ENCODE results near the gene SNAI1. TPM values are rescaled to one million over a fixed set of nuclear protein-coding genes. Genes with fewer than 3 reads are reported as not detected.

Gene SNAI1
- total and polyA plus RNA-seq, 3 experiments from 2014 or later = 0.42 to 0.60 (median 0.49) TPM

- Histone ChIP-seq H3K9me3 (ENCODE audit: low read length) (no peaks in the 10 kb centered on the region), H3K27me3 (ENCODE audit: insufficient read depth, low read length, poor library complexity, severe bottlenecking) (no peaks in the 10 kb centered on the region), H3K36me3 (ENCODE audit: insufficient read depth, low read length) (peaks cover 49% of the 10 kb centered on the region), H3K27ac (ENCODE audit: low read depth, low read length) (no peak overlapping the region), H3K4me3 (ENCODE audit: low read length) (no peak overlapping the region), H3K4me1 (ENCODE audit: insufficient read depth, low read length) (peaks cover 28% of the 10 kb centered on the region)
- peaks cover 44 to 70% (median 58%) of the 10 kb centered on the region in 3 donors for H3K4me1 Mint-ChIP-seq
- POLR2A ChIA-PET = no interaction called here
- no peak overlapping the region for H3K4me3 Mint-ChIP-seq
- H3K27ac Mint-ChIP-seq = peak overlapping the region in 1 of 8 donors; percentile 72
- DNase-seq = no peak
- peaks cover 0 to 71% (median 5%) of the 10 kb centered on the region in 3 donors for H3K36me3 Mint-ChIP-seq
- H3K9me3 Mint-ChIP-seq = no peaks in the 10 kb centered on the region
- H3K27me3 Mint-ChIP-seq = no peaks in the 10 kb centered on the region
- CTCF ChIA-PET = no interaction called here
Observed at GRCh38 chr20:49942303-49942702, 40.5 kb upstream of the SNAI1 start.

- H3K9me3 ChIP-seq (ENCODE audit: low read length) = no peaks in the 10 kb centered on the region
- no peak overlapping the region for H3K4me3 ChIP-seq (ENCODE audit: low read length)
- no peak overlapping the region for H3K4me3 Mint-ChIP-seq
- peaks cover 22% of the 10 kb centered on the region for H3K4me1 ChIP-seq (ENCODE audit: insufficient read depth, low read length)
- no peak overlapping the region for H3K27ac ChIP-seq (ENCODE audit: low read depth, low read length)
- CTCF ChIA-PET = interaction anchor here (0.8 to 1.2 kb wide), 2 partner anchors 11 to 128 kb away, joined by 3 read pairs; no protein-coding TSS in a partner anchor
- no peaks in the 10 kb centered on the region for H3K9me3 Mint-ChIP-seq
- no peaks in the 10 kb centered on the region for H3K27me3 Mint-ChIP-seq
- H3K27me3 ChIP-seq (ENCODE audit: insufficient read depth, low read length, poor library complexity, severe bottlenecking) = no peaks in the 10 kb centered on the region
- H3K36me3 ChIP-seq (ENCODE audit: insufficient read depth, low read length) = peaks cover 51% of the 10 kb centered on the region
- peak overlapping the region in 2 of 8 donors; percentile 39 to 45 for H3K27ac Mint-ChIP-seq
- DNase-seq = no peak
- peaks cover 39 to 66% (median 52%) of the 10 kb centered on the region in 3 donors for H3K4me1 Mint-ChIP-seq
- H3K36me3 Mint-ChIP-seq = peaks cover 2 to 76% (median 7%) of the 10 kb centered on the region in 3 donors
- POLR2A ChIA-PET = no interaction called here
Observed at GRCh38 chr20:49942942-49943341, 39.8 kb upstream of the SNAI1 start.

- DNase-seq = no peak
- H3K27ac Mint-ChIP-seq = peak overlapping the region in 2 of 8 donors; percentile 21
- H3K36me3 Mint-ChIP-seq = peaks cover 5 to 83% (median 16%) of the 10 kb centered on the region in 3 donors
- H3K27ac ChIP-seq (ENCODE audit: low read depth, low read length) = no peak overlapping the region
- H3K4me1 Mint-ChIP-seq = peaks cover 24 to 45% (median 35%) of the 10 kb centered on the region in 3 donors
- no peak overlapping the region for H3K4me3 Mint-ChIP-seq
- H3K27me3 ChIP-seq (ENCODE audit: insufficient read depth, low read length, poor library complexity, severe bottlenecking) = no peaks in the 10 kb centered on the region
- peaks cover 6% of the 10 kb centered on the region for H3K4me1 ChIP-seq (ENCODE audit: insufficient read depth, low read length)
- no peaks in the 10 kb centered on the region for H3K9me3 ChIP-seq (ENCODE audit: low read length)
- peaks cover 65% of the 10 kb centered on the region for H3K36me3 ChIP-seq (ENCODE audit: insufficient read depth, low read length)
- H3K27me3 Mint-ChIP-seq = no peaks in the 10 kb centered on the region
- no peaks in the 10 kb centered on the region for H3K9me3 Mint-ChIP-seq
- POLR2A ChIA-PET = no interaction called here
- CTCF ChIA-PET = interaction anchor here (1.2 kb wide), 1 partner anchor 34 kb away, joined by 3 read pairs; no protein-coding TSS in a partner anchor
- no peak overlapping the region for H3K4me3 ChIP-seq (ENCODE audit: low read length)
Observed at GRCh38 chr20:49945306-49945700, 37.5 kb upstream of the SNAI1 start.

- no peaks in the 10 kb centered on the region for H3K9me3 Mint-ChIP-seq
Observed at GRCh38 chr20:49945701-49946477, 36.9 kb upstream of the SNAI1 start.

GRCh38 chr20:49948178-49948577, 34.6 kb upstream of the SNAI1 start:
- H3K27me3 ChIP-seq (ENCODE audit: insufficient read depth, low read length, poor library complexity, severe bottlenecking) = no peaks in the 10 kb centered on the region
- H3K9me3 Mint-ChIP-seq = no peaks in the 10 kb centered on the region
- H3K4me3 Mint-ChIP-seq = peak overlapping the region in 1 of 7 donors; percentile 50
- H3K4me3 ChIP-seq (ENCODE audit: low read length) = no peak overlapping the region
- no peaks in the 10 kb centered on the region for H3K27me3 Mint-ChIP-seq
- no peak for DNase-seq
- H3K4me1 ChIP-seq (ENCODE audit: insufficient read depth, low read length) = peaks cover 3% of the 10 kb centered on the region
- H3K36me3 Mint-ChIP-seq = peaks cover 5 to 88% (median 26%) of the 10 kb centered on the region in 3 donors
- H3K27ac Mint-ChIP-seq = peak overlapping the region in 5 of 8 donors; percentile 17 to 82 (median 55)
- H3K36me3 ChIP-seq (ENCODE audit: insufficient read depth, low read length) = peaks cover 64% of the 10 kb centered on the region
- POLR2A ChIA-PET = no interaction called here
- CTCF ChIA-PET = no interaction called here
- no peak overlapping the region for H3K27ac ChIP-seq (ENCODE audit: low read depth, low read length)
- H3K9me3 ChIP-seq (ENCODE audit: low read length) = no peaks in the 10 kb centered on the region
- H3K4me1 Mint-ChIP-seq = peaks cover 10 to 19% (median 17%) of the 10 kb centered on the region in 3 donors

More at GRCh38 chr20:49945701-49946477, 36.9 kb upstream of the SNAI1 start:
- ChIA-PET CTCF (interaction anchor here (1.2 kb wide), 1 partner anchor 34 kb away, joined by 3 read pairs; no protein-coding TSS in a partner anchor), POLR2A (interaction anchor here (0.7 to 1.0 kb wide), 3 partner anchors 9 to 557 kb away, joined by 3 to 5 read pairs (median 4); no protein-coding TSS in a partner anchor)
- H3K9me3 ChIP-seq (ENCODE audit: low read length) = no peaks in the 10 kb centered on the region
- peak overlapping the region in 1 of 8 donors; percentile 57 for H3K27ac Mint-ChIP-seq
- H3K36me3 Mint-ChIP-seq = peaks cover 5 to 88% (median 16%) of the 10 kb centered on the region in 3 donors
- no peaks in the 10 kb centered on the region for H3K27me3 ChIP-seq (ENCODE audit: insufficient read depth, low read length, poor library complexity, severe bottlenecking)
- H3K27ac ChIP-seq (ENCODE audit: low read depth, low read length) = no peak overlapping the region
- peaks cover 23 to 42% (median 33%) of the 10 kb centered on the region in 3 donors for H3K4me1 Mint-ChIP-seq
- peaks cover 6% of the 10 kb centered on the region for H3K4me1 ChIP-seq (ENCODE audit: insufficient read depth, low read length)
- H3K4me3 Mint-ChIP-seq = no peak overlapping the region
- H3K4me3 ChIP-seq (ENCODE audit: low read length) = no peak overlapping the region
- no peaks in the 10 kb centered on the region for H3K27me3 Mint-ChIP-seq
- peaks cover 71% of the 10 kb centered on the region for H3K36me3 ChIP-seq (ENCODE audit: insufficient read depth, low read length)
- no peak for DNase-seq

- Histone ChIP-seq H3K4me3 (ENCODE audit: low read length) (no peak overlapping the region), H3K27me3 (ENCODE audit: insufficient read depth, low read length, poor library complexity, severe bottlenecking) (no peaks in the 10 kb centered on the region), H3K4me1 (ENCODE audit: insufficient read depth, low read length) (no peaks in the 10 kb centered on the region), H3K36me3 (ENCODE audit: insufficient read depth, low read length) (peaks cover 68% of the 10 kb centered on the region), H3K27ac (ENCODE audit: low read depth, low read length) (no peak overlapping the region), H3K9me3 (ENCODE audit: low read length) (no peaks in the 10 kb centered on the region)
- H3K27me3 Mint-ChIP-seq = no peaks in the 10 kb centered on the region
- no peak for DNase-seq
- H3K4me3 Mint-ChIP-seq = no peak overlapping the region
- CTCF ChIA-PET = no interaction called here
- peaks cover 5 to 91% (median 26%) of the 10 kb centered on the region in 3 donors for H3K36me3 Mint-ChIP-seq
- H3K9me3 Mint-ChIP-seq = no peaks in the 10 kb centered on the region
- peak overlapping the region in 4 of 8 donors; percentile 25 to 91 (median 79) for H3K27ac Mint-ChIP-seq
- H3K4me1 Mint-ChIP-seq = peaks cover 10 to 17% (median 16%) of the 10 kb centered on the region in 3 donors
- POLR2A ChIA-PET = no interaction called here
Observed at GRCh38 chr20:49948809-49949507, 33.8 kb upstream of the SNAI1 start.

GRCh38 chr20:49951151-49951550, 31.6 kb upstream of the SNAI1 start:
- Histone ChIP-seq H3K27ac (ENCODE audit: low read depth, low read length) (no peak overlapping the region), H3K4me3 (ENCODE audit: low read length) (no peak overlapping the region), H3K36me3 (ENCODE audit: insufficient read depth, low read length) (peaks cover 47% of the 10 kb centered on the region), H3K4me1 (ENCODE audit: insufficient read depth, low read length) (no peaks in the 10 kb centered on the region), H3K9me3 (ENCODE audit: low read length) (no peaks in the 10 kb centered on the region), H3K27me3 (ENCODE audit: insufficient read depth, low read length, poor library complexity, severe bottlenecking) (no peaks in the 10 kb centered on the region)
- H3K36me3 Mint-ChIP-seq = peaks cover 5 to 87% (median 23%) of the 10 kb centered on the region in 3 donors
- H3K9me3 Mint-ChIP-seq = no peaks in the 10 kb centered on the region
- no peak for DNase-seq
- ChIA-PET CTCF (no interaction called here), POLR2A (no interaction called here)
- no peak overlapping the region for H3K4me3 Mint-ChIP-seq
- peaks cover 5 to 7% (median 6%) of the 10 kb centered on the region in 3 donors for H3K4me1 Mint-ChIP-seq
- H3K27me3 Mint-ChIP-seq = no peaks in the 10 kb centered on the region
- H3K27ac Mint-ChIP-seq = peak overlapping the region in 1 of 8 donors; percentile 42

GRCh38 chr20:49955167-49955566, 27.6 kb upstream of the SNAI1 start:
- ChIA-PET POLR2A (no interaction called here), CTCF (interaction anchor here (2.3 kb wide), 1 partner anchor 24 kb away, joined by 6 read pairs; no protein-coding TSS in a partner anchor)
- H3K4me3 Mint-ChIP-seq = no peak overlapping the region

More at GRCh38 chr20:49955167-49955566, 27.6 kb upstream of the SNAI1 start:
- Mint-ChIP-seq H3K27me3 (no peaks in the 10 kb centered on the region), H3K36me3 (peaks cover 3 to 77% (median 16%) of the 10 kb centered on the region in 3 donors), H3K27ac (peak overlapping the region in 1 of 8 donors; percentile 46), H3K4me1 (peaks cover 0 to 5% (median 1%) of the 10 kb centered on the region in 3 donors), H3K9me3 (no peaks in the 10 kb centered on the region)
- DNase-seq = no peak
- Histone ChIP-seq H3K36me3 (ENCODE audit: insufficient read depth, low read length) (peaks cover 26% of the 10 kb centered on the region), H3K9me3 (ENCODE audit: low read length) (no peaks in the 10 kb centered on the region), H3K27ac (ENCODE audit: low read depth, low read length) (no peak overlapping the region), H3K4me1 (ENCODE audit: insufficient read depth, low read length) (no peaks in the 10 kb centered on the region), H3K27me3 (ENCODE audit: insufficient read depth, low read length, poor library complexity, severe bottlenecking) (no peaks in the 10 kb centered on the region), H3K4me3 (ENCODE audit: low read length) (no peak overlapping the region)
